Adrenal gland (tissue), 5 donors: ENCODE results near the gene MEIOSIN.

Experiments
- CTCF ChIP-seq, 6 experiments: fragments of 450-650 bp in 4 of 6; fragments of 200-600 bp in 2 of 6; sonication (generic) in 1 of 6; IDR thresholded peaks; 1 replicate in 5 of 6; 2 replicates in 1 of 6; pipeline versions ENCODE4 v1.5.1 to v1.8.0; 2016 to 2021; ENCODE audit warnings: antibody characterized with exemption in 6 of 6, mild to moderate bottlenecking in 2 of 6, moderate library complexity in 1 of 6
- POLR2A ChIP-seq, 2 donors: fragments of 450-650 bp; IDR thresholded peaks; one replicate each; pipeline ENCODE4 v1.6.1; 2017; ENCODE audit warnings: antibody characterized with exemption in 2 of 2, mild to moderate bottlenecking in 2 of 2, moderate library complexity in 1 of 2
- donor health status: DM: no; HTN: no; CAD: no.

GRCh38 chr19:45804959-45805230 is 71.7 kb downstream of the MEIOSIN start:
- TF ChIP-seq CTCF (IDR thresholded peaks at IDR 0.05): no peak
- no peak for TF ChIP-seq POLR2A (IDR thresholded peaks at IDR 0.05)
